Effector CD8-positive, alpha-beta T cell (primary cell): ENCODE measurements around the gene NIN.

Experiments
- DNase-seq: peaks from one replicate; lab custom pipeline; 2025; lab: John Stamatoyannopoulos, UW
- total RNA-seq, 4 experiments: gene quantifications; one replicate each; lab custom pipeline; 2026; lab: John Stamatoyannopoulos, UW

NIN gene, protein sequence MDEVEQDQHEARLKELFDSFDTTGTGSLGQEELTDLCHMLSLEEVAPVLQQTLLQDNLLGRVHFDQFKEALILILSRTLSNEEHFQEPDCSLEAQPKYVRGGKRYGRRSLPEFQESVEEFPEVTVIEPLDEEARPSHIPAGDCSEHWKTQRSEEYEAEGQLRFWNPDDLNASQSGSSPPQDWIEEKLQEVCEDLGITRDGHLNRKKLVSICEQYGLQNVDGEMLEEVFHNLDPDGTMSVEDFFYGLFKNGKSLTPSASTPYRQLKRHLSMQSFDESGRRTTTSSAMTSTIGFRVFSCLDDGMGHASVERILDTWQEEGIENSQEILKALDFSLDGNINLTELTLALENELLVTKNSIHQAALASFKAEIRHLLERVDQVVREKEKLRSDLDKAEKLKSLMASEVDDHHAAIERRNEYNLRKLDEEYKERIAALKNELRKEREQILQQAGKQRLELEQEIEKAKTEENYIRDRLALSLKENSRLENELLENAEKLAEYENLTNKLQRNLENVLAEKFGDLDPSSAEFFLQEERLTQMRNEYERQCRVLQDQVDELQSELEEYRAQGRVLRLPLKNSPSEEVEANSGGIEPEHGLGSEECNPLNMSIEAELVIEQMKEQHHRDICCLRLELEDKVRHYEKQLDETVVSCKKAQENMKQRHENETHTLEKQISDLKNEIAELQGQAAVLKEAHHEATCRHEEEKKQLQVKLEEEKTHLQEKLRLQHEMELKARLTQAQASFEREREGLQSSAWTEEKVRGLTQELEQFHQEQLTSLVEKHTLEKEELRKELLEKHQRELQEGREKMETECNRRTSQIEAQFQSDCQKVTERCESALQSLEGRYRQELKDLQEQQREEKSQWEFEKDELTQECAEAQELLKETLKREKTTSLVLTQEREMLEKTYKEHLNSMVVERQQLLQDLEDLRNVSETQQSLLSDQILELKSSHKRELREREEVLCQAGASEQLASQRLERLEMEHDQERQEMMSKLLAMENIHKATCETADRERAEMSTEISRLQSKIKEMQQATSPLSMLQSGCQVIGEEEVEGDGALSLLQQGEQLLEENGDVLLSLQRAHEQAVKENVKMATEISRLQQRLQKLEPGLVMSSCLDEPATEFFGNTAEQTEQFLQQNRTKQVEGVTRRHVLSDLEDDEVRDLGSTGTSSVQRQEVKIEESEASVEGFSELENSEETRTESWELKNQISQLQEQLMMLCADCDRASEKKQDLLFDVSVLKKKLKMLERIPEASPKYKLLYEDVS (N-terminal part only)
- total RNA-seq = 235 to 447 (median 357) reads per million in 4 experiments

DNA sequence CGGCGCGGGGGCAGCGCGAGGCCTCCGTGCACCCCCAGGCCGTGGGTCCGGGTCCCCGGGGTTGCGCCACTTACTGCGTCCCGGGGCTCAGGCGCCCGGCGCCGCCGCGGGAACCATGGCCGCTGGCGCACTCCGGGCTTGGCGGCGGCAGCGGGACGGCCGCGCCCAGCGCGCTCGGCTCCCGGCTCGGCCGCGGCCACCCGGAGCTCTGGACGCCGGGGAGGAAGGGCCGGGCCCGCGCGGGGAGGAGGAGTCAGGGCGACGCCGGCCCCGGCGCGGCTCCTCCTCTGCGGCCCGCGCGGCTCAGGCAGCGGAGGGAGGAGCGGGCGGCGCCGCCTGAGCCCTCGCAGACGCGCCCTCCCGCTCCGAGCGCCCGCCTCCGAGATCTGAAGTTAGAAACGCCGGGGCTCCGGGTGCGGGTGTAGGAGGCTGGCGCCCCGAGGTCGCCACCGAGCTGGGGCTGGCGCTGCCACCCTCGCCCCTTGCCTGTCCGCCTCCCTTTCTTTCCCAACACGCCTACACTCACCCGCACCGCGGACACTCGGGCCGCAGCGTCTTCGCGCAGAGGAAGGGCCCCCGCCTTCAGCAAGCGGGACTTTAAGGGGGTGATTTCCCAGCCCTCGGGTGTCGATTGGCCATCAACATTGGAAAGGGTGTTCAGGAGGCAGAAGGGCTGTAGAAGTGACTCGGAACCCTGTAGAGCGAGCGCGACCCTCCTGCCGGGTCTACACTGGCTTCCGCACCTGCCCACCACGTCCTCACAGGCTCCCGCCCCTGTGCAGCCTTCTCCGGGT, at the start of gene NIN:
TSS of gene NIN (minus strand) at position 231 of the 794 bp plus-strand sequence. CDS start 9,106 bp downstream, outside the sequence.
- peak; percentile 51 for DNase-seq

DNA sequence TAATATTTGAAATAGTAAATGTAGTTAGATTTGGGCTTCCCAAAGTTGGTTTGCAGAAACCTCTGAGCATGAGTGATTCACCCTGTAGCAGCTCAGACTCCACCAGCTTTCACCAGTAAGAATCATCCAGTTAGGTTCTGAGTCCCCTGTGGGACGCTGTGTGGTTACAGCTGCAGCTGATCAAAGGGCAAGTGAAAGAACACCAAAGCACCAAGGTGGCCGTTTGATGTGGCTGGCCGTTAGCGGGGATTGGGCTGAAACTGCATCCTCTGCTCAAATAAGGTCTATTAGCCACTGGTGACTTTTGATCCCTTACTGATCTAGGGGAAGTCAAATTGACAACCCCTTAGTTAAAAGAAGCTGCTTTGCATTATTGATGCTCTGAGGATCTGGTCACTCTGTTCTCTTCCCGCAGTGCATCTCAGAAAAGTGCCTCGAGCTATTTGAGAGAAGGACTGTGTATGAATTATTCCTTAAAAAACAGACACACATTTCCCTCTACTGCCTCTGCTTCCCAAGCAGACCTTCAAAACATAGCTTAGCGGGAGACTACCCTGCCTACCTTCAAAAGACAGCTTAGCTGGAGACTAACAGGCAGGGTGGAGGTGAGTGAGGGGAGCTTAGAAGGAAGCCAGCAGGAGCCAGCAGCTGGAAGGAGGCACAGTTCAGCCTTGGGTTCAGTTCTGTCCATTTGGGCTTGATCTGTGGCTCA, 44.6 kb upstream of the NIN start:
- DNase-seq = peak; percentile 44

DNA sequence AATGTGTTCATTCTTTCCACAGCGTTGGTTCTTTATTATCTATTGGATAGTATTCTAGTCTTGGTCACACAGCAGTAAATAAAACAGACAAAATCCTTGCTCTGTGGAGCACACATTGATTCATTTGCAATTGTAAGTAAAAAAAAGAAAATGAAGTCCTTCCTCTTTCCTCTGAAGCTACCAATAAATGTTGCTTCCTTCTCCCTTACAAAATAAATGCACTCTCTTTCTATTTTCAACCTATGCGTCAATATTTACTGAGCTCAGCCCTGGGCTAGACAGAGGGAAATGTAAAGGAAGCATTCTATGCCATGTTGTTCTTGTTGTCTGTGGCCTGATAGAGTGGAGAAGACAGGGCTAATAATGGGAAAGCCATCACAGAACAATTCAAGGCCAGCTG, 43.8 kb upstream of the NIN start:
- DNase-seq = no peak

DNA sequence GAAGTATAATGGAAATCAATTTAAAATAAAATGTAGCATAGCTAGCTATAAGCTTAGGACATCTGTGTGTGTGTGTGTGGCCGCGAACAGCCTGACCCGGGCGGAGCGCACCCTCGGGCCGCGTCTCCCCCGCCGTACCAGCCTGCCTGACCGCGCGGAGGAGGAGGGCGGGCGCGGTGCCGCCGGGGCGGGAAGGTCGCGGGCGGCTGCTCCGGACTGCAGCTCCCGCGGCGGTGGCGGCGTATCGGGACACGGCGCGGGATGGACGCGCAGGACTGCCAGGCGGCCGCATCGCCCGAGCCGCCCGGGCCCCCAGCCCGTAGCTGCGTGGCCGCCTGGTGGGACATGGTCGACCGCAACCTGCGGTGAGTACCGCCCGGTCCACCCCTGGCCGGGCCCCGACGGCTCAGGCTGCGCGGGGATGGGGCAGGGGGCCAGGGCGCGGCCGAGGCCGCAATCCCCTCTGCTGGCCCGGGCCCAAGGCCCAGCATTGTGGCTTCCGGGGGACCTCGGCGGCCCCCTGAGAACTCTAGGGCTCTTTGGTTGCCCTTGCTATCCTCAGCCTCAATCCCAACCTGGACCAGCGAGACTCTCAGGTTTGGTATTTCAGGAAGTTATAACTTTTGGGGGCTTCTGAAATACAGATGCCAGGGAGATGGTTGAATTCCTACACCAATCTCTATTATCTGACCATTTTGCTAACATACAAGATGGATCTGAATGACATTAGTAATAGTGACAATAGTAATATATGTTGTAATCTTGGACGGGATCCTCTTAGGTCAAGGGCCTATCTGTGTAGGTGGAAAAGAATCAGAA, 41.2 kb upstream of the NIN start, which contains the start of gene ABHD12B:
TSS of gene ABHD12B (plus strand) at position 140 of the 819 bp plus-strand sequence. CDS start at position 262, 122 bp downstream.
- no peak for DNase-seq

DNA sequence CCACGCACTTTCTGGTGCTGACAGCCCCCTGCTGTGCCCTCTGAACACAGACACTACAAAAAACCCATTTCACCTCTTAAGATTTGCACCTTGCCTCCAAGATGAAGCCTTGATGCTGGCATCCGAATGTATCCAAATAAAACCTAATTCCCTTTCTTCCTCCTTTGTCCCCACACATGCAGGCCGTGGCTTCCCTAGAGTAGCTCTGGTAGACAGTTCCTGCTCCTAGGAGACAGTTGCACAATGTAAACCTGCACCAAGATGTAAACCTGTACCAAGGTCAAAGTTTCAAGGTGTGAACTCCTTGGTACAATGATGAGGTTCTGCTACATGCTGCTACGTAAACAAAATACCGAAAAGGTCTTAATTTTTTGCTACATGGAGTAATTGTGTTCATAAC, 40.3 kb upstream of the NIN start:
- DNase-seq = no peak

DNA sequence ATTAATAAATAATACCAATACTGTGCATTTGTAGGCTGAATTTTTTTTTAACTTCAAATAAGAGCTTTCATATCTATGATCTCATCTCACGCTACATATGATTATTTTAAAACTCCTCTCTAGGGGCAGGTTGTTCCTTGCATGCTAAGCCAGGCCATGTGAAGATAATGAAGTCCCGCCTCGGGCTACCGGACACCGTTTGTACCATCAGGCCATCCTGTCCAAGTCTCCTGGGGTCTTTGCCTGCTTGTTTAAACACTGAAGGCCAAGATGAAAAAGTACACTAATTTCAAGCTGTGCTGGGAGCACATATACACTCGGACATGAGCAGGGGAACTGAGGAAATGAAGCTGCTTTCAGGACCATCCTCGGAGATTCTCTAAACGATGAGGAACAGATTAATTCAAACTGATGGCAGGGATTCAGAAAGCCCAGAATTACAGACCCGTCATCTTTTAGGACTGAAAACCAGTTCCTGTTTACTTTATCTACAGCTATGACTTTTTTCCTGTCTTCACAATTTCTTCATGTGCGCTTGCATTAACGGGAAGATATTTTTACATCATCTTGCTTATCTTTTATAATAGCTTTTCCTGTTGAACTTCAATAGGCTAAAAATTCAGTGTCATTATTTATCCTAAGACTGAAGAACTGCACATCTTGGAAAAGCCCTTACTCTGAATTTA, 34.6 kb upstream of the NIN start:
- no peak for DNase-seq

DNA sequence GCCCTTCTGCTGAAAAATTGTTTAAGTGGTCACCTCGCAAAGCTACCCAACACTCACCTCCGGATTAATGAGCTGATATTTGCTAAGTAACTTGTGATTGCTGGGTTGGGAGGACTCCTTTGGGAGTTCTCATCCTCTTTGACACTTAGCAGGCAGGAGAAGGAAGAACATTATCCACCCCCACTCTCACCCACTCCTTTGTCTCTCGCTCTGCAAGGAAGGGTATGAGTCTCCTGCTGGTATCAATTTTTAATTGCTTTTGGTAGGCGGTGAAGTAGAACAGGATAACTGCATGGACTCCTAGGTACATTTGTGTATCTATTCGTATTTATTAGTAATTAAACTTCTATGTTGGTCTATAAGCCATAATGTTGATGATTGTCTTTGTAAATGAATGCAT, 34.0 kb upstream of the NIN start:
- no peak for DNase-seq

DNA sequence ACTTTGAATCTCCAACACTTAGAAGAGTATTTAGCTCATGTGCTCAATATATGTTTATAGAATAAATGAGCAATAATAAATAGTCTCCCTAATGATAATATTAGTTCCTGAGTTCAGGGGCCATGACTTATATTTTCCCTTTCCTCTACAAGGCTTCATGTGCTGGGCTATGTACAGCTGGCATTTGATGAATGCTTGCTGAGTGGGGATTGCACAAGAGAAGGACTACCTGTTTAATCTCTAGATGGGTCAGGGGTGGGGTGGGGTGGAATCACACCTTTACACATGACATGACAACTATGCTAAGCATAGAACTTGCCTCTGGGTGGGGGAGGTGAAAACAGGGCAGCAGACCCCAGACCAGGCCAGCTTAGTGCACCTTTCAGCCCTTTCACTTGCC, 33.3 kb upstream of the NIN start:
- no peak for DNase-seq

DNA sequence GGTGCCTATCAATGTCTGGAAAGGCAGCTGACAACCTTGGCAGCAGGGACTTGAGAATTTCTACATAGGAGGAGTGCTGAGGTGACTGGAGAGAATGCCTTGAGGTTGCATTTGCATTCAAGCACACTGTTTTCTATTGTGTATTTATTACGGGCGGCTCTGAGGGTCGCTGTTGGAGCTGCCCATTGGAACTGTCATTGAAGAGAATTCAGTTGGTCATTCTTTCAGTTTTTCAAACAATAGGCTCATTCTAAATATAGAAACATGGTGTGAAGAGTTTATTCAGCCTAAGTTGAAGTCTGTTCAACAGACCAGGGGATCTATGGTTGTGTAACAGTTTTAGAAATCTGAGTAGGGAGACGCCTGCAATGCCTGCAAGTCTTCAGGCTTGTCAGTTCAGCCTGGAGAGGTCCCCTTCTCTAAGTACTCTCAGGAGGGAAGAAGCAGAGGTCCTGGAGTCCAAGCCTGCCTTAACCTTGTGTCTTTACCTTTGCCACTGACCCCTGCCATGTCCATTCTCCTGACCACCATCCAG, 31.1 kb upstream of the NIN start:
- DNase-seq = no peak

DNA sequence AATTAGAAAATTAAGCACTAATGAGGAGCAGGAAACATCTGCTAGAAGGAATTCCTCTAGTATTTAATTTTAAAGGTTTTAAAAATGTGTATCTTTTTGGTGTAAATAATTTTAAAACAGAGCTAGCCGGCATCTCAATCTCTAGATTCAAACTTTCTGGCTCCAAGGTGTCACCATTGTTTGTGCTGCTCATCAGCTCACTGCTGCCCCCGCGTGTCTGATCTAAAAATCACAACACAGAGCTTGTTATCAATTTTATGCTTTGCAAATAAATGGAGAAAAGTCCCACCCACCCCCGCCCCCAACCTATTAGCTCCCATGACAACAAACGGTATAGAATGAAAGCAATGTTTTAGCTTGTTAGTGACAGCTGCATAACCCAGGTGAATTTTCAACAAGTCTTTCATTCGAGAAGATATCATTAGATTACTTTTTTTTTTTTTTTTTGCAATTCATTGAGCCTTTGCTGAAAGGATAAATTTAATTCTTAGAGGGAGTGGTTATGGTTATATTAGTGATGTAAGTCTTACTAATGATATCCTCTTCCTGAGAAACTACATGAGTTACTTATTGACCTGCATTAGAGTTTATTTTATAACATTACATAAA, 29.6 kb upstream of the NIN start:
- DNase-seq = peak; percentile 88

DNA sequence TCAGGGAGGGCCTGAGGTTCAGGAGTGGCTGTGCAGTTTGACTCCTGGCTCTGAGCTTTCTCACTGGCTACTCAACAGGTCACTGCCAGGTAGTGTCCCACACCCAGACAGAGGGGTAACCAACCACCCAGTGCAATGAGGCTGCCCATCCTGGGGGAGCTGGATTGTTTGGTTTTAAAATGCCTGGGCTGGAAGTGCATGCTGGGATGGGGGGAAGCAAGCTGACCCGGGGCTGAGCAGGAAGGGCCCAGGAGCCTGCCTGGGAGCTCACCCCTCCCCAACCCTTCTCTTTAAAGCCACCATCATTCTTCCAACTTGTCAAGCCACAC, 28.3 kb upstream of the NIN start:
- DNase-seq = no peak

DNA sequence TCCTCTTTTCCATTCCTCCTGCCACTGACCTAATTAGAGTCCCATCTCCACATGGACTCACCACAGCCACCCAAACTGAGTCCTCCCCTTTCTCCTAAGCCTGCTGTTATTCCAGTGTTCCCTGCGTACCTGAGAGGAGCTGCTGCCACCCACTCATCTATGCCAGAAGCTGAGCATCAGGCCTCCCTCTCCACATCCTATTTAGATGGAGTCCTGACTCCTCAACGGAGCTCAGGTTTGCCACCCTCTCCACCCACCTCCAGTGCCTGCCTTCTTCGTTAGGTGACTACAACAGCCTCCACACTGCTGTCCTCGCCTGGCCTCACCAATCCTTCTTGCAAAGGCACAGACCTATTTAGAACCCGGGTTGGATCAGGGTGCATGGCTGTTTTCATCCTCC, 25.7 kb upstream of the NIN start:
- DNase-seq = no peak

DNA sequence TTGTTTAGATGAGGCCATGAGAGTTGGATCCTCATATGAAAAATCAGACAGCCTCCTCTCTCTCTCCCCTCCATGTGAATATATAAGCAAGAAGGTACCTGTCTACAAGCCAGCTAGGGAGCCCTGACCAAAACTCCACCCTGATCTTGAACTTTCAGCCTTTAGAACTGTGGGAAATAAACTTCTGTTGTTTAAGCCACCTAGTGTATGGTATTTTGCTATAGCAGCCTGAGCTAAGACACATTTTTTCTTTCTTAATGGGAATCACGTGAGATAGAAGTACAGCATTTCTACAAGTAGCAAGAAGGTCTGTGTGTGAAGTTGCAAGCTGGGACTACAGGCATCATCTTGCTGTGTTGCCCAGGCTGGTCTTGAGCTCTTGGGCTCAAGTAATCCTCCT, 24.6 kb upstream of the NIN start:
- DNase-seq = no peak

DNA sequence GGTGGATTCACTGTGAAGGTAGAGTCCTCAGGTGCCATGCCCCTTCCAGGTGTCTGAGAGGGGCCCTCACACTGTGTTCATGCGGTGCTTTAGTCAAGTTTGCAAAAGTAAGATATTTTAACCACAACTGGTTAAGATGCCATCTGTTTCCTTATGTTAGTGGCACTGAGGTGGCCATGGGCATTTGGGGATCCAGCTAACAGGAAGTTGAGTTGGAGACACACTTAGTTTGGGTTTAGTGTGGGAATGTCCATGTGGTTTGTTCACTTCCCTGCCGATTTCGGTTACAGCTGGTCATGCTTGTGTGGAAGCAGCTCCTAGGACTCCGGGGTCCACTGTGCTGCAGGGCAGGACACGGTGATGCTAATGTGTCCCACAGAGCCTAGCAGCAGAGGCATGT, 23.6 kb upstream of the NIN start:
- DNase-seq = no peak

DNA sequence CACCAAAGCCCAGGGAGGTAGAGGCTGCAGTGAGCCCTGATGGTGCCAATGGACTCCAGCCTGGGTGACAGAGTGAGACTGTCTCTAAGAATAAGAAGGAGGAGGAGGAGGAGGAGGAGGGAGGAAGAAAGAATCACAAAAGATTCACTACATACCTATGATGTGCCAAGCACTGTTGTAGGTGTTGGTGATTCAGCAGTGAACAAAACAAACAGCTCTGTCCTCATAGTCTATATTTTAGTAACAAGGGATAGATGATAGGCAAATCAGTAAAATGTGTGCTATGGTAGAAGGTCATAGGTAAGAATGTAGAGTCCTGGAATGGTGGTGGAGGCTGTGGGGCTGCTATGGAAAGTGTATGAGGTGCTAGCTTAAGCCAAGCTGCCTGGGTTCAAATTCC, 22.9 kb upstream of the NIN start:
- no peak for DNase-seq

DNA sequence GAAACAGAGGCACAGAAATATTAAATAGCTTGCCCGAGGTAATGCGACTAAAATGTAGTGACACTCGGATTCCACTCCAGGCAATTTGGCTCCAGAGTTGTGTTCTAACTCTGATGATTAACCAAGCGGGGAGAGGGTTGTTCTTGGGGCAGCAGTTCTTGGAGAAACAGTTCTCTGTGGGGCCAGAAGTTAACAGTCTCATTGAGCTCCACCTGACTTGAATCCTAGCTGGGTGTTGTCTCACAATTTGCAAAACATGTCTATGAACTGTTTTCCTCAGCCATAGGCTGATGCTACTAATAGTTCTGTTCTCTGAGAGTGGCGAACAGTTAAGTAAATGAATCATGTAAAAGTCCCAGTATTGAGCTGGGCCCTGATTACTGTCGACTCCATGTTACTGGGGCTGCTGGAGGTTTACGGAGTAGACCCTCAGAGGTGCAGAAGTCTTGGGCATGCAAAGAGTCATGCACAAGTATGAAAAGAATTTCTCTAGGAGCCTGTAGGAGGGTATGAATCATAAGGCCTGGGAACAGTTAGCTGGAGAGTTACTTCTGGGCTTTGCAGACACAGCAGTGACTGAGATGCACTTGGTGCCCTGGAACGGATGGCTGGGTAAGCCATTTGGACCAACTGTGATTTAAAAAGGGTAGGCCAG, 15.4 kb upstream of the NIN start:
- DNase-seq = no peak

DNA sequence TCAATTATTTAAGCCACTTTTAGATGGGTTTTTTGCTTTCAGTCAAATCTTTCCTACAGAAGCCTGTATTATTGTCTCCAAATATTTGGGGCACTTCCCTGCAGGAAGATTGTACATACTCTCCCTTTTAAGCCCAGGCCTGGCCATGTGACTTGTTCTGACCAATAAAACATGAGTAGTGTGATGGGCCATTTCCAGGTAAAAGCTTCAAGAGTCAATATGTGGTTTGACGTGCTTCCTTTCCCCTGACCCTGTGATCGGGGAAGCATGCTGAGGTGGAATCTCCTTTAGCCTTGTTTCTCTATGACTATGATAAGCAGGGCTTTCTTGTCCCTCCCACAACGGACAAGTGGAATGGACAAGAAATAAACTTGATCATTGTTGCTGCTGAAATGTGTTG, 14.2 kb upstream of the NIN start:
- no peak for DNase-seq

DNA sequence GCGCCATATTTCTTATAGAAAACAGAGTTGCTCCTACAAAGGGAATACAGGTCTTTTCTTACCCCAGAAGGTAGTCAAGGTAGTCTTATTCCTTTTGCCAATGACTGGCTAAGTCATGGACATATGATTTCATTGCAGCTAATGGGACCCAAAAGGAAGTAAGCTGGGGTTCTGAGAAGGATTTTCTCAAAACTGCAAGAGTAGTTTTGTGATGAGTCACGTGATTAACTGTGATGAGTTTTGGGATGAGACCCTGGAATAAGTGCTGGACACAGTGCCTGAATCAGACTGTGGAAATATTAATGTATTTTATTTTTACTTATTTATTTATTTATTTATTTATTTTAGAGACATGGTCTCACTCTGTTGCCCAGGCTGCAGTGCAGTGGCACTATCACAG, 13.4 kb upstream of the NIN start:
- no peak for DNase-seq
